ENCODE results near the gene JMY. TPM values are rescaled to one million over a fixed set of nuclear protein-coding genes. Genes with fewer than 3 reads are reported as not detected.
"Not testable (repeated sequence)": the region's sequence is repeated elsewhere in the genome, so short reads cannot be mapped to it uniquely, and the experiment has no call there.

The JMY gene
- total and polyA plus RNA-seq, 12 donors = 1.4 to 18.1 (median 13.3) TPM

DNA sequence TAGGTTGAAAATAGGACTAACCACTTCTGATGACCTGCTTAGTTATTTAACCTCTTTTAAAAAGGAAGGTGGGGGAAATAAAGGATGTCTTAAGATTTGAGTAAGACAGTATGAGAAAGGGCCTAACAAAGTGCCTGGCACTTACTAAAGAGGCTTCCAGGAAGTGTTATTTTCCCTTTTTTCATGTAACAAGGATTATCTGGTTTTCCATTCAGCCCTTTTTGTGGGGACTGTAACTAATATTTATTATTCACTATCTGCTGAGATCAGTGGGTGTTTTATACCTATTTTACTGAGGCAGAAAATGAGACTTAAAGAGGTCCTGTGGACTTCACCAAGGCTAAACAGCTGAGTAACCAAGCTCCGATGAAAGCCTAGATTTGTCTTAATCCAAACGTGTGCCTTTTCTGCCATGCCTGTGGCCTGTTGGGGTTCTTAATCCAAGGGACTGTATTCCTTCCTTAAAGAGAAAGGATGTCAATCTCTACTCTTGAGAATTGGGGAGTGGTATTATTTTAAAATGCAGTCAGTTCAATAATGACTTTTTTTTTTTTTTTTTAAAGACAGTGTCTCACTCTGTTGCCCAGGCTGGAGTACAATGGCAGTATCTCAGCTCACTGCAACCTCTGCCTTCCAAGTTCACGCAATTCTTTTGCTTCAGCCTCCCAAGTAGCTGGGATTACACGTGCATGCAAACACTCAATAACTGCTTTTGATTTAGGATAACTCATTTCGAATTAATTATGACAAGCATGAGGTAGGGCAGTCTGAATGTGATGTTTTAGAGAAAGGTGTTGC lies 6.5 kb downstream of the JMY start:
- no peaks in the 10 kb centered on the region for H3K9me3 ChIP-seq
- no peaks in the 10 kb centered on the region for H3K36me3 ChIP-seq
- TF ChIP-seq, protein P1, sequence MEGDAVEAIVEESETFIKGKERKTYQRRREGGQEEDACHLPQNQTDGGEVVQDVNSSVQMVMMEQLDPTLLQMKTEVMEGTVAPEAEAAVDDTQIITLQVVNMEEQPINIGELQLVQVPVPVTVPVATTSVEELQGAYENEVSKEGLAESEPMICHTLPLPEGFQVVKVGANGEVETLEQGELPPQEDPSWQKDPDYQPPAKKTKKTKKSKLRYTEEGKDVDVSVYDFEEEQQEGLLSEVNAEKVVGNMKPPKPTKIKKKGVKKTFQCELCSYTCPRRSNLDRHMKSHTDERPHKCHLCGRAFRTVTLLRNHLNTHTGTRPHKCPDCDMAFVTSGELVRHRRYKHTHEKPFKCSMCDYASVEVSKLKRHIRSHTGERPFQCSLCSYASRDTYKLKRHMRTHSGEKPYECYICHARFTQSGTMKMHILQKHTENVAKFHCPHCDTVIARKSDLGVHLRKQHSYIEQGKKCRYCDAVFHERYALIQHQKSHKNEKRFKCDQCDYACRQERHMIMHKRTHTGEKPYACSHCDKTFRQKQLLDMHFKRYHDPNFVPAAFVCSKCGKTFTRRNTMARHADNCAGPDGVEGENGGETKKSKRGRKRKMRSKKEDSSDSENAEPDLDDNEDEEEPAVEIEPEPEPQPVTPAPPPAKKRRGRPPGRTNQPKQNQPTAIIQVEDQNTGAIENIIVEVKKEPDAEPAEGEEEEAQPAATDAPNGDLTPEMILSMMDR (IDR thresholded peaks at IDR 0.05) = no peak
- H3K4me1 ChIP-seq = peaks cover 0 to 66% (median 47%) of the 10 kb centered on the region in 9 donors
- H3K27ac ChIP-seq = no peak overlapping the region
- WGBS, 2 donors = 78 to 82% methylated on average over 5 of the region's 5 CpGs
- no peaks in the 10 kb centered on the region for H3K27me3 ChIP-seq
- intact Hi-C loops (cut with DNase I) = no loop called here
- H3K4me3 ChIP-seq = no peak overlapping the region
- no peak for DNase-seq
- ATAC-seq = no peak

DNA sequence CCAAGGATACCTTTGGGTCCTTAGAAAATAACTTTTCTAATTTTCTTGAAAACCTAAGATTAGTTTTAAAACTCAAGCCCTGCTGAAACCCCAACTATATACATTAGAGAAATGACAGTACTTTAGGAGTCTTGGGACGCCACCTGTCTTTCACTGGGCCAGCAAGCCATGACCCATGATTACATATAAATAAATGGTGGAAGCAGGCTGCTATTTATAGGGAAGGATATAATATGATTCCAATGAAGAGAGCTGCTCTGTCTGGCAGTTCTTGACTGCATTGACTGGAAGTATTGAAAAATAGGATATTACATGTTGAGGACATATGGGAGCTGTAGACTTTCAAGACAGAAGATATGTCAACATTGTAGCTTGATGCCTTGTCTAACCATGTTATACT lies 7.3 kb downstream of the JMY start:
- H3K27ac ChIP-seq = no peak overlapping the region
- intact Hi-C loops (cut with DNase I) = no loop called here
- H3K27me3 ChIP-seq = no peaks in the 10 kb centered on the region
- TF ChIP-seq, protein P1 (IDR thresholded peaks at IDR 0.05) = peak in 1 of 9 donors; percentile 11
- H3K4me3 ChIP-seq = no peak overlapping the region
- 92 to 97% methylated on average over 1 of the region's 1 CpG for WGBS, 2 donors
- peaks cover 0 to 60% (median 41%) of the 10 kb centered on the region in 9 donors for H3K4me1 ChIP-seq
- no peaks in the 10 kb centered on the region for H3K36me3 ChIP-seq
- H3K9me3 ChIP-seq = no peaks in the 10 kb centered on the region
- ATAC-seq (peak in 3 of 8 donors; percentile 21 to 56 (median 22)), DNase-seq (no peak)

DNA sequence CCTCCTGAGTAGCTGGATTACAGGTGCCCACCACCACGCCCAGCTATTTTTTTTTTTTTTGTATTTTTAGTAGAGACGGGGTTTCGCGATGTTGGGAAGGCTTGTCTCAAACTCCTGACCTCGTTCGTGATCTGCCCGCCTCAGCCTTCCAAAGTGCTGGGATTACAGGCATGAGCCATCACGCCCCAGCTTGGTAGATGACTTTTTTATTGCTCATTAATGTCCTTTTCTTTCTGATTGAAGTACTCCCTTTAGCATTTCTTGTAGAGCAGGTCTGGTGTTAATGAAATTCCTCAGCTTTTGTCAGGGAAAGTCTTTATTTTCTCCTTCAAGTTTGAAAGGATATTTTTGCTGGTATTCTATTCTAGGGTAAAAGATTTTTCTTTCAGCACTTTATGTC lies 18.1 kb downstream of the JMY start:
- H3K27ac ChIP-seq; intact Hi-C loops (cut with DNase I); ATAC-seq; H3K9me3 ChIP-seq; H3K27me3 ChIP-seq; H3K36me3 ChIP-seq; DNase-seq; H3K4me3 ChIP-seq: not testable (repeated sequence)
- peaks cover 0 to 26% (median 6%) of the 10 kb centered on the region in 9 donors for H3K4me1 ChIP-seq
- 96 to 97% methylated on average over 8 of the region's 8 CpGs for WGBS, 2 donors

DNA sequence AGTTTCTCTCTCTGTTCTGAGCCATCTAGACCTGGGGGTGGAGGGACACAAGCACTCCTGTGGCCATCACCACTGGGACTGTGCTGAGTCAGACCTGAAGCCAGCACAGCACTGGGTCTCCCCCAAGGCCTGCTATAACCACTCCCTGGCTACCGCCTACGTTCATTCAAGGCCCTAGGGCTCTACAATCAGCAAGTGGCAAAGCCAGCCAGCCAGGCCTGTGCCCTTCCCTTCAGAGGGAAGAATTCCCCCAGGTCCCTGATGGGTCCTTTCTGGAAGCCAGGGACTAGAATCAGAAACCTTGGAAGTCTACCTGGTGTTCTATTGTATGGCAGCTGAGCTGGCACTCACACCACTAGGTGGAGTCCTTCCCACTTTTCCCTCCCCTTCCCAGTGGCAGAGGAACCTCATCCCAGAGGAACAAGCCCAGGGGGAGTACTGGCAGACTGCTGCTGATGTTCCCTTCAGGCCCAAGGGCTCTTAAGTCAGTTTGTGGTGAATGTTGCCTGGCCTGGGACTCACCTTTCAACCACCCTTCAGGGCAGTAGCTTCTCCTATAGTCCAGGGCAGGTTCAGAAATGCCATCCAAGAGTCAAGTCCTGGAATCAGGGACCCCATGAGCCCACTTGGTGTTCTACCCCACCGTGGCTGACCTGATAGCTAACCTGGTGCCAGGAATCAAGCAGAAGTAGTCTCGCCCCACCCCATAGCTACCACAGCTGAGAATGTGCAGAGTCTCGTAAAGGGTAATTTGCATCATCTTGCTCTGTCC lies 20.0 kb downstream of the JMY start:
- intact Hi-C loops (cut with DNase I) = no loop called here
- Histone ChIP-seq H3K27me3 (no peaks in the 10 kb centered on the region), H3K4me1 (peaks cover 0 to 25% (median 8%) of the 10 kb centered on the region in 9 donors), H3K27ac (no peak overlapping the region), H3K9me3 (peaks cover 0 to 5% (median 0%) of the 10 kb centered on the region in 11 donors), H3K36me3 (no peaks in the 10 kb centered on the region), H3K4me3 (no peak overlapping the region)
- peak in 7 of 8 donors; percentile 25 to 65 (median 54) for ATAC-seq
- TF ChIP-seq, protein P1 (IDR thresholded peaks at IDR 0.05) = peak; percentile 12 to 56 (median 45)
- DNase-seq = peak in 1 of 2 donors; percentile 15
- 92 to 97% methylated on average over 5 of the region's 5 CpGs for WGBS, 2 donors
